HG03159 (cell line): ENCODE data around the gene MLXIP.
"Not testable (repeated sequence)": the region's sequence is repeated elsewhere in the genome, so short reads cannot be mapped to it uniquely, and the experiment has no call there.

Experiments
- ATAC-seq: cut with Tn5 transposase; IDR thresholded peaks from one replicate; pipeline ENCODE4 v1.9.1; 2021; ENCODE audit warnings: mild to moderate bottlenecking, moderate library complexity; ENCODE audit not compliant: unreplicated experiment

Gene MLXIP

GRCh38 chr12:122054842-122055520 lies 23.6 kb upstream of the MLXIP start:
- ATAC-seq, result no peak

GRCh38 chr12:122056406-122056805 lies 22.1 kb upstream of the MLXIP start:
- not testable (repeated sequence) for ATAC-seq

DNA sequence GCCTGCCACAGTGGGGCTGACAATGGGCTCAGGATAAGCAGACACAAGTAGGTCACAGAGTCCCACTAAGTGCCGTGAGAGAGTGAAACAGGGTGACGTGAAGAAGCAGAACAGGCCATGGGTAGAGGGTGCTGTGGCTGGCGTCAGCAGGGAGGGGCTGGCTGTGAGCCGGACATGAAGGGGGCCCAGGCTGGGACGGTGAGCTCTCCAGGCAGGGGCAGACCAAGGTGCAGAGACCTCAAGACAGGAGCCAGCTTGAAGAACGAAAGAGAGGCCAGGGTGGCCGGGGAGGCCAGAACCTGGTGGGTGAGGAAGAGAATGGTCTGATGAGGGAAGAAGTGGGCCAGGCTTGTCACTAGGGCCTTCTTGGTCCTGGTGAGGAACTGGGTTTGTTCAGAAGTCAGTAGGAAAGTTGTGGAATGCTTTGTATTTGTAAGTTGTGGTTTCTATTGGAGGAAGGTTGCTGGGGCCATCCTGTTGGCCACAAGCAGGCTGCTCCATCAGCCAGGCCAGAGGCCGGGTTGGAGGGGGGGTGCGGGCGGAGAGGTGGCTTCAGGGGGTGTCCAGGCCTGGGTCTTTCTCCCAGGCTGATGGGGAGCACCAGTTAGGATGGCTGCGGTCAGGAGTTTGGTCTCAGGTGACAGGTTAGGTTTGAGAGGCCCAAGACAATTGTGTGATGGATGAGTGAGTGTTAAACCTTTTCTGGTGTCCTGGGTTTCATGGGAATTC lies 21.4 kb upstream of the MLXIP start:
- no peak for ATAC-seq

- no peak for ATAC-seq
Observed at GRCh38 chr12:122057769-122058168, 20.8 kb upstream of the MLXIP start.

GRCh38 chr12:122058549-122059149 lies 19.9 kb upstream of the MLXIP start:
- no peak for ATAC-seq

DNA sequence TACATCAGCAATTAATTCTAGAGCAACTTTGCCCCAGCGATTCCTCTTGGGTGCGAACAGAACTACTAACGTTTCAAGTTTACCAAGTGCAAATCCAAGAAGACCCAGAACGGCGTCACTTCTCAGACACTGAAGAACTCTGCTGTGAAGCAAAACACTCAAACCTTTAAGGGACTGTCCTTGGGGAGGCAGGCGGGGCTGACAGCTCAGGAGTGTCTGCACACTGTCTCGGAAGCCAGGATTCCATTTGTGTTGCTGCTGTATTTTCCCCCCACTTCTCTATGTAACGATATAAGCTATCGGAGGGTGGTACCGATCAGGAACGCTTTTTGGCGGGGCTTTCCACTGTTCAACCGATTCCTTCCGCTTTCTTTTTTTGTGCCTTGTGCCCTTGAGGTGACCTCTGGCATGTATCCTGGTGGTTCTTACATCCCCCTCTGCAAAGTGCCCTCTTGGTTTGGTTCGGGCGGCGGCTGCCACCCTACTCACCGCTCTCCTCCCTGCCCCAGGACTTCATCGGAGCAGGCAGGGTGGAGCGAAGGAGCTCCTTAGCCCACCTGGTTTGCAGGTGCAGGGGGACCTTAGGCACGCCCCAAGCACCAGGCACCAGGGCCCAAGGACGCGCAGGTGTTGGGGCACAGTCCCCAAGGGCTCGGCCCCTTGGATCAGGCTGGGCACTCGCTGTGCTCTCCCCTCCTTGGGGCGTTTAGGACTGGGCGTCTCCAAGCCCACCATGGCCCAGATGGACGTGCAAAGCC lies 19.2 kb upstream of the MLXIP start:
- ATAC-seq, result no peak

DNA sequence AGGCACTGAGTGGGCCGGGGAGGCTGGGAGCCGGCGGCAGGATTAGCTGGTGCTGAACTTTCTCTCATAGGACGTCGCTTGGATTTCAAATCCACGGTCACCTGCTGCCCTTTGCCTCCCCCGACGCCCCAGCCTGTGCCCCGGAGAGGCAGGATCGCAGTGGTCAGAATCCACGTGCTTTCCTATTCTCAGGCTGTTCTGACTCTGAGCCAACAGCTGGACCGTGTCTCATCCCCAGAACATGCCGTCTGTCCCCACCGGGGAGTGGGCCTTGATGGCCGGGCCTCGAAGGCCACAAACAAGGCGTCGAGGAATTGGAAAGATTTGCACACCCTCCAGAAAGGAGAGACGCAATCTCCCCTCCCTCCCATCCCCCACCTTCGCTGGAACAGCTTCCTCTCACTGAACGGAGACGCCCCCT lies 18.5 kb upstream of the MLXIP start:
- ATAC-seq, result no peak

GRCh38 chr12:122061253-122061652 lies 17.3 kb upstream of the MLXIP start:
- no peak for ATAC-seq

- no peak for ATAC-seq
Observed at GRCh38 chr12:122062832-122063693, 15.5 kb upstream of the MLXIP start.

GRCh38 chr12:122063694-122064024 lies 14.9 kb upstream of the MLXIP start:
- ATAC-seq, result no peak

- ATAC-seq, result no peak
Observed at GRCh38 chr12:122064025-122064777, 14.4 kb upstream of the MLXIP start.

- no peak for ATAC-seq
Observed at GRCh38 chr12:122064780-122065588, 13.6 kb upstream of the MLXIP start.

DNA sequence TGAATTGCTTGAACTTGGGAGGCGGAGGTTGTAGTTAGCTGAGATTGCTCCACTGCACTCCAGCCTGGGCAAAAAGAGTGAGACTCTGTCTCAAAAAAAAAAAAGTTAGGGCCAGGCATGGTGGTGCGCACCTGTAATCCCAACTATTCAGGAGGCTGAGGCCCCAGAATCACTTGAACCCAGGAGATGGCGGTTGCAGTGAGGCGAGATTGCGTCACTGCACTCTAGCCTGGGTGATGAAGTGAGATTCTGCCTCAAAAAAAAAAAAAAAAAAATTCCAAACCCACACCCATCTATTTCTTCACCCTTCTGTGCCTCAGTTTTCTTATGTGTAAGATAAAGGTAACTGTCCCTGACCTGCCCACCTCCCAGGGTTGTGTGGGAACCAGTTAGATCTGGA lies 11.0 kb upstream of the MLXIP start:
- ATAC-seq, result peak; percentile 13

DNA sequence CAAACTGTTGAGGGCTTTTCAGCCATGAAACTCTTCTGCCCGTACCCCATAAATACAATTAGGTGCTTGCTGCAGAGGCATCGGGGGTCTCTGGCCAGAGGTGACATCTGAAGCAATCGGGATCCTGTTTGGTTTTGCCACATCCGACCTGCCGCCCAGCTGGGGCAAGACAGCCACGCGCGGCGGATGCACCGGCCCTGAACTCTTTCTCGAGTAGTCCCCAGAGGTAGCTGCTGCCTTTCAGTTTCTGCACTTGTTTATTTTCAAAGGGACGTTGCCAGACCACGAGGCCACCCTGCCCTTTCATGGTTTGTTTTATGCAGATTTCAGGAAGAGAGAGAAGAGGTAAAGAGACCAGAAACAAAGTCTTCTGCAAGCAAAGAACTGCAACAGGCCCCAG lies 10.6 kb upstream of the MLXIP start:
- ATAC-seq, result peak; percentile 85

- ATAC-seq, result no peak
Observed at GRCh38 chr12:122072031-122072970, 6.3 kb upstream of the MLXIP start.

GRCh38 chr12:122073815-122074214 lies 4.7 kb upstream of the MLXIP start:
- no peak for ATAC-seq

- no peak for ATAC-seq
Observed at GRCh38 chr12:122076743-122077495, 1.6 kb upstream of the MLXIP start.
